Neural cell (in vitro differentiated cells): ENCODE data around the gene GAB2. TPM values are rescaled to one million over a fixed set of nuclear protein-coding genes. Genes with fewer than 3 reads are reported as not detected.

ENCODE experiments used
- H2AFZ ChIP-seq: fragments of 200-600, 300-800 bp; sonication (generic), shearing (Covaris generic); 2 replicates; pipeline ENCODE4 v1.6.0; 2014; ENCODE audit warnings: low read depth, mild to moderate bottlenecking, antibody characterized with exemption, low read length, moderate library complexity
- H3F3A ChIP-seq: fragments of 200-600 bp; shearing (Covaris generic); 2 replicates; pipeline ENCODE4 v1.6.1; 2016; ENCODE audit warnings: mild to moderate bottlenecking, moderate library complexity, mixed read lengths, antibody characterized with exemption, low read length; ENCODE audit not compliant: insufficient read depth, poor library complexity, severe bottlenecking
- H3K27ac ChIP-seq: fragments of 200-600, 300-800 bp; sonication (generic), shearing (Covaris generic); 2 replicates; pipeline ENCODE4 v1.5.1; 2014; ENCODE audit warnings: mild to moderate bottlenecking, low read length, moderate library complexity
- H3K27me3 ChIP-seq: fragments of 300-800, 200-600 bp; sonication (generic), shearing (Covaris generic); 2 replicates; pipeline ENCODE4 v1.6.0; 2014; ENCODE audit warnings: mild to moderate bottlenecking, low read depth, low read length, moderate library complexity; ENCODE audit not compliant: insufficient read depth
- H3K36me3 ChIP-seq: fragments of 300-800, 200-600 bp; sonication (generic), shearing (Covaris generic); 2 replicates; pipeline ENCODE4 v1.5.1; 2014; ENCODE audit warnings: mild to moderate bottlenecking, antibody characterized with exemption, low read length, moderate library complexity; ENCODE audit not compliant: insufficient read depth
- H3K4me2 ChIP-seq: fragments of 300-800, 200-600 bp; sonication (generic), shearing (Covaris generic); 2 replicates; pipeline ENCODE4 v1.6.0; 2014; ENCODE audit warnings: mild to moderate bottlenecking, low read length
- H3K4me3 ChIP-seq: fragments of 300-800, 200-600 bp; sonication (generic), shearing (Covaris generic); 2 replicates; pipeline ENCODE4 v1.5.1; 2014; ENCODE audit warnings: mild to moderate bottlenecking, low read length, moderate library complexity
- H3K79me2 ChIP-seq: fragments of 200-600 bp; shearing (Covaris generic); replicated peaks from 2 replicates; pipeline ENCODE4 v1.6.0; 2014; ENCODE audit warnings: mild to moderate bottlenecking, low read length, moderate library complexity; ENCODE audit not compliant: insufficient read depth
- H3K9ac ChIP-seq: fragments of 300-800, 200-600 bp; sonication (generic), shearing (Covaris generic); 2 replicates; pipeline ENCODE4 v1.6.1; 2016; ENCODE audit warnings: mild to moderate bottlenecking, low read length, mixed read lengths
- H3K9me2 ChIP-seq: fragments of 200-600 bp; shearing (Covaris generic); 2 replicates; pipeline ENCODE4 v1.6.1; 2016; ENCODE audit warnings: mild to moderate bottlenecking, low read length, mixed read lengths; ENCODE audit not compliant: insufficient read depth
- H3K9me3 ChIP-seq: fragments of 200-600, 300-800 bp; sonication (generic), shearing (Covaris generic); 2 replicates; pipeline ENCODE4 v1.6.1; 2016; ENCODE audit warnings: mild to moderate bottlenecking, mixed run types, low read length, moderate library complexity, mixed read lengths
- H4K20me1 ChIP-seq: fragments of 200-600 bp; shearing (Covaris generic); 2 replicates; pipeline ENCODE4 v1.6.1; 2016; ENCODE audit warnings: mild to moderate bottlenecking, mixed run types; ENCODE audit not compliant: insufficient read depth
- CTCF ChIP-seq: fragments of 450-650 bp; IDR thresholded peaks from 2 replicates; pipeline ENCODE4 v1.5.1; 2014; ENCODE audit warnings: antibody characterized with exemption, mild to moderate bottlenecking, moderate library complexity; ENCODE audit not compliant: poor library complexity, severe bottlenecking
- EP300 ChIP-seq: fragments of 450-650 bp; conservative IDR thresholded peaks from 2 replicates; pipeline ENCODE4 v1.6.1; 2014; ENCODE audit warnings: antibody characterized with exemption, mild to moderate bottlenecking, moderate library complexity; ENCODE audit not compliant: poor library complexity, severe bottlenecking
- EZH2 ChIP-seq: fragments of 200-600, 300-800 bp; shearing (Covaris generic), sonication (generic); IDR thresholded peaks from 2 replicates; pipeline ENCODE4 v1.6.1; 2014; ENCODE audit warnings: antibody characterized with exemption, low read length, borderline replicate concordance, mild to moderate bottlenecking; ENCODE audit not compliant: insufficient read depth, poor library complexity, severe bottlenecking
- MXI1 ChIP-seq: fragments of 450-650 bp; conservative IDR thresholded peaks from 2 replicates; pipeline ENCODE4 v1.6.1; 2014; ENCODE audit warnings: antibody characterized with exemption, mild to moderate bottlenecking; ENCODE audit not compliant: poor library complexity, severe bottlenecking
- POLR2AphosphoS5 ChIP-seq: IDR thresholded peaks from 2 replicates; pipeline ENCODE4 v1.6.1; 2012
- RAD21 ChIP-seq: fragments of 450-650 bp; conservative IDR thresholded peaks from 2 replicates; pipeline ENCODE4 v1.6.1; 2014; ENCODE audit warnings: antibody characterized with exemption, mild to moderate bottlenecking, moderate library complexity
- REST ChIP-seq: IDR thresholded peaks from 2 replicates; pipeline ENCODE4 v1.6.1; 2012; ENCODE audit warnings: borderline replicate concordance
- SMC3 ChIP-seq: fragments of 450-650 bp; conservative IDR thresholded peaks from 2 replicates; pipeline ENCODE4 v1.6.1; 2014; ENCODE audit warnings: antibody characterized with exemption, mild to moderate bottlenecking, moderate library complexity; ENCODE audit not compliant: poor library complexity
- TAF1 ChIP-seq: IDR thresholded peaks from 2 replicates; pipeline ENCODE4 v1.6.1; 2012; ENCODE audit warnings: low read depth
- polyA plus RNA-seq: library from polyadenylated mRNA; depleted of rRNA; stranded (reverse); fragments of >200 nt; gene quantifications from 2 replicates; pipeline ENCODE4 v1.2.3, GENCODE V29; 2014

Gene GAB2
- polyA plus RNA-seq, 1 donor from 2014 or later, result 21.9 TPM

- no peak overlapping the region for H3K27ac ChIP-seq
- H3F3A ChIP-seq, result no peaks in the 10 kb centered on the region
- no peaks in the 10 kb centered on the region for H3K79me2 ChIP-seq
- TF ChIP-seq MXI1 (no peak), CTCF (no peak), REST (no peak), SMC3 (no peak), TAF1 (no peak), RAD21 (no peak), EZH2 (no peak), EP300 (no peak), POLR2AphosphoS5 (no peak)
- H4K20me1 ChIP-seq, result no peaks in the 10 kb centered on the region
- no peaks in the 10 kb centered on the region for H3K9me2 ChIP-seq
- H3K9me3 ChIP-seq, result no peaks in the 10 kb centered on the region
- H3K9ac ChIP-seq, result no peak overlapping the region
- no peak overlapping the region for H3K4me2 ChIP-seq
- no peak overlapping the region for H3K4me3 ChIP-seq
- no peaks in the 10 kb centered on the region for H3K36me3 ChIP-seq
- no peaks in the 10 kb centered on the region for H3K27me3 ChIP-seq
- no peak overlapping the region for H2AFZ ChIP-seq
Observed at GRCh38 chr11:78460471-78460870, 42.9 kb upstream of the GAB2 start.

- Histone ChIP-seq H3K36me3 (no peaks in the 10 kb centered on the region), H3K27ac (no peak overlapping the region), H4K20me1 (no peaks in the 10 kb centered on the region)
Observed at GRCh38 chr11:78459738-78460137, 42.1 kb upstream of the GAB2 start.

More at GRCh38 chr11:78459738-78460137, 42.1 kb upstream of the GAB2 start:
- H3K27me3 ChIP-seq, result no peaks in the 10 kb centered on the region
- H3K4me2 ChIP-seq, result no peak overlapping the region
- TF ChIP-seq REST, result no peak
- TF ChIP-seq TAF1, result no peak
- no peak for TF ChIP-seq CTCF
- no peak for TF ChIP-seq MXI1
- TF ChIP-seq EP300, result no peak
- TF ChIP-seq RAD21, result no peak
- TF ChIP-seq SMC3, result no peak
- no peak for TF ChIP-seq POLR2AphosphoS5
- TF ChIP-seq EZH2, result no peak
- H2AFZ ChIP-seq, result no peak overlapping the region
- H3K9me3 ChIP-seq, result no peaks in the 10 kb centered on the region
- H3K9ac ChIP-seq, result no peak overlapping the region
- H3K4me3 ChIP-seq, result no peak overlapping the region
- H3F3A ChIP-seq, result no peaks in the 10 kb centered on the region
- no peaks in the 10 kb centered on the region for H3K79me2 ChIP-seq
- no peaks in the 10 kb centered on the region for H3K9me2 ChIP-seq
